WERI-Rb-1 (cell line): ENCODE results near the gene ARHGAP22.

Source experiments
- DNase-seq: peaks from one replicate; pipeline ENCODE4 v3.0.0-alpha.2; 2020
- H3K27ac ChIP-seq: fragments of 250-450 bp; sonication (Bioruptor Pico); 2 replicates; pipeline ENCODE4 v1.5.1; 2020; ENCODE audit warnings: mild to moderate bottlenecking, moderate library complexity
- H3K27me3 ChIP-seq: fragments of 250-450 bp; sonication (Bioruptor Pico); 2 replicates; pipeline ENCODE4 v1.5.1; 2021; ENCODE audit warnings: mild to moderate bottlenecking, low read depth, moderate library complexity; ENCODE audit not compliant: insufficient read depth, severe bottlenecking
- H3K36me3 ChIP-seq: fragments of 250-450 bp; sonication (Bioruptor Pico); 2 replicates; pipeline ENCODE4 v1.5.1; 2020; ENCODE audit warnings: mild to moderate bottlenecking, moderate library complexity
- H3K4me3 ChIP-seq: 2 replicates; pipeline ENCODE4 v1.5.1; 2011; ENCODE audit warnings: low read depth, mild to moderate bottlenecking, control low read depth, low read length
- H3K9me3 ChIP-seq: fragments of 250-450 bp; sonication (Bioruptor Pico); 2 replicates; pipeline ENCODE4 v1.5.1; 2021; ENCODE audit warnings: mild to moderate bottlenecking, moderate library complexity; ENCODE audit not compliant: severe bottlenecking
- CTCF ChIP-seq: IDR thresholded peaks from 2 replicates; pipeline ENCODE4 v1.5.1; 2011; ENCODE audit warnings: low read depth, mild to moderate bottlenecking, control low read depth, inconsistent platforms, low read length

The ARHGAP22 gene

GRCh38 chr10:48454302-48455054, 150.4 kb downstream of the ARHGAP22 start:
- Histone ChIP-seq H3K27ac (no peak overlapping the region), H3K9me3 (no peaks in the 10 kb centered on the region), H3K27me3 (no peaks in the 10 kb centered on the region), H3K4me3 (no peak overlapping the region), H3K36me3 (no peaks in the 10 kb centered on the region)
- TF ChIP-seq CTCF, result no peak
- DNase-seq, result peak; percentile 6

- TF ChIP-seq CTCF, result no peak
- no peak overlapping the region for H3K27ac ChIP-seq
- no peak overlapping the region for H3K4me3 ChIP-seq
- H3K9me3 ChIP-seq, result no peaks in the 10 kb centered on the region
- no peaks in the 10 kb centered on the region for H3K36me3 ChIP-seq
- no peaks in the 10 kb centered on the region for H3K27me3 ChIP-seq
- DNase-seq, result no peak
These were observed 151.2 kb downstream of the ARHGAP22 start for GRCh38 chr10:48453451-48454301.

- no peaks in the 10 kb centered on the region for H3K36me3 ChIP-seq
- no peak for DNase-seq
- TF ChIP-seq CTCF, result no peak
- H3K4me3 ChIP-seq, result no peak overlapping the region
- H3K9me3 ChIP-seq, result no peaks in the 10 kb centered on the region
- H3K27me3 ChIP-seq, result no peaks in the 10 kb centered on the region
- no peak overlapping the region for H3K27ac ChIP-seq
These were observed 151.9 kb downstream of the ARHGAP22 start for GRCh38 chr10:48452879-48453412.

- no peak for DNase-seq
- H3K9me3 ChIP-seq, result no peaks in the 10 kb centered on the region
- no peak overlapping the region for H3K4me3 ChIP-seq
- no peaks in the 10 kb centered on the region for H3K36me3 ChIP-seq
- H3K27ac ChIP-seq, result no peak overlapping the region
- H3K27me3 ChIP-seq, result no peaks in the 10 kb centered on the region
- no peak for TF ChIP-seq CTCF
These were observed 152.6 kb downstream of the ARHGAP22 start for GRCh38 chr10:48451969-48452878.

- H3K4me3 ChIP-seq, result no peak overlapping the region
- H3K9me3 ChIP-seq, result no peaks in the 10 kb centered on the region
- TF ChIP-seq CTCF, result no peak
- no peak overlapping the region for H3K27ac ChIP-seq
- H3K36me3 ChIP-seq, result no peaks in the 10 kb centered on the region
- no peaks in the 10 kb centered on the region for H3K27me3 ChIP-seq
- DNase-seq, result peak; percentile 8
These were observed 154.0 kb downstream of the ARHGAP22 start for GRCh38 chr10:48450741-48451466.
